Endothelial cell of umbilical vein (primary cell): ENCODE results near the gene FBXO24. TPM values are rescaled to one million over a fixed set of nuclear protein-coding genes. Genes with fewer than 3 reads are reported as not detected.

ENCODE experiments used
- BruUV-seq: library from RNA; stranded (reverse); fragments of 400-500 nt; replicated peaks from 2 replicates; lab custom pipeline; 2021; lab: Mats Ljungman, UMichigan
- CTCF ChIA-PET: fragments of 300-600, 350-600 bp; sonication (Branson Sonifier 250); formaldehyde crosslinking; loops from one replicate; lab custom pipeline; 2021; ENCODE audit warnings: antibody characterized with exemption, inconsistent platforms; lab: Charles Lee
- POLR2A ChIA-PET: fragments of 300-600, 350-600 bp; sonication (Branson Sonifier 250); formaldehyde crosslinking; loops from one replicate; lab custom pipeline; 2021; ENCODE audit warnings: antibody characterized with exemption, inconsistent platforms; lab: Charles Lee
- DNase-seq: peaks from one replicate; pipeline ENCODE4 v3.0.0-alpha.2; 2011; ENCODE audit warnings: low read depth, low spot score
- FAIRE-seq: peaks from 2 replicates; lab custom pipeline; 2011; peaks lifted over from hg19 to GRCh38; lab: Jason Lieb, UNC
- H2AFZ ChIP-seq: 2 replicates; pipeline ENCODE4 v1.6.0; 2012; ENCODE audit warnings: low read depth, low read length, control low read depth, inconsistent platforms
- H3K27ac ChIP-seq: 2 replicates; pipeline ENCODE4 v1.5.1; 2011; ENCODE audit warnings: low read depth, mild to moderate bottlenecking, control low read depth, low read length, moderate library complexity; ENCODE audit not compliant: insufficient read depth
- H3K27me3 ChIP-seq, 2 experiments: 2 replicates each; pipeline versions ENCODE4 v1.6.0 to v1.6.1; 2011; ENCODE audit warnings: low read length in 2 of 2, mixed read lengths in 1 of 2; ENCODE audit not compliant: control insufficient read depth in 2 of 2, insufficient read depth in 2 of 2
- H3K36me3 ChIP-seq, 2 experiments: 2 replicates in 1 of 2; 3 replicates in 1 of 2; pipeline ENCODE4 v1.5.1; 2011; ENCODE audit warnings: low read length in 2 of 2, mild to moderate bottlenecking in 1 of 2, moderate library complexity in 1 of 2; ENCODE audit not compliant: control insufficient read depth in 2 of 2, insufficient read depth in 2 of 2; ENCODE audit errors: extremely low read depth in 1 of 2
- H3K4me1 ChIP-seq: 3 replicates; pipeline ENCODE4 v1.5.1; 2011; ENCODE audit warnings: mild to moderate bottlenecking, low read length; ENCODE audit not compliant: control insufficient read depth, insufficient read depth; ENCODE audit errors: extremely low read depth
- H3K4me2 ChIP-seq: 2 replicates; pipeline ENCODE4 v1.6.1; 2011; ENCODE audit warnings: low read length, control low read depth, mixed read lengths; ENCODE audit not compliant: insufficient read depth
- H3K4me3 ChIP-seq, 3 experiments: fragments of 200-600 bp in 1 of 3; sonication (generic), shearing (Covaris generic) in 1 of 3; replicated peaks in 1 of 3; 2 replicates each; pipeline ENCODE4 v1.5.1; 2011 to 2016; ENCODE audit warnings: control low read depth in 3 of 3, low read length in 3 of 3, mild to moderate bottlenecking in 2 of 3, inconsistent platforms in 1 of 3, low read depth in 1 of 3, moderate library complexity in 1 of 3; ENCODE audit not compliant: insufficient read depth in 1 of 3
- H3K79me2 ChIP-seq: 2 replicates; pipeline ENCODE4 v1.6.0; 2012; ENCODE audit warnings: low read length, inconsistent platforms; ENCODE audit not compliant: control insufficient read depth, insufficient read depth
- H3K9ac ChIP-seq: replicated peaks from 2 replicates; pipeline ENCODE3; 2011; ENCODE audit warnings: low read length, control low read depth; ENCODE audit not compliant: insufficient read depth; ENCODE audit errors: extremely low read depth
- H3K9me1 ChIP-seq: replicated peaks from 3 replicates; pipeline ENCODE4 v1.6.0; 2011; ENCODE audit warnings: mild to moderate bottlenecking, low read length; ENCODE audit not compliant: control insufficient read depth, insufficient read depth; ENCODE audit errors: extremely low read depth
- H3K9me3 ChIP-seq: replicated peaks from 2 replicates; pipeline ENCODE4 v1.5.1; 2012; ENCODE audit warnings: low read length, inconsistent platforms; ENCODE audit not compliant: control insufficient read depth, insufficient read depth
- H4K20me1 ChIP-seq: replicated peaks from 2 replicates; pipeline ENCODE3; 2011; ENCODE audit warnings: mild to moderate bottlenecking, low read length; ENCODE audit not compliant: control insufficient read depth, insufficient read depth; ENCODE audit errors: extremely low read depth
- EZH2 ChIP-seq: IDR thresholded peaks from 2 replicates; pipeline ENCODE4 v1.6.1; 2012; ENCODE audit warnings: borderline replicate concordance, low read depth, mild to moderate bottlenecking, moderate library complexity, low read length, inconsistent platforms; ENCODE audit not compliant: severe bottlenecking
- FOS ChIP-seq: IDR thresholded peaks from 2 replicates; pipeline ENCODE4 v1.6.1; 2011; ENCODE audit warnings: mild to moderate bottlenecking, low read length, moderate library complexity, borderline replicate concordance; ENCODE audit not compliant: insufficient read depth
- GATA2 ChIP-seq: IDR thresholded peaks from 2 replicates; pipeline ENCODE4 v1.7.0; 2011; ENCODE audit warnings: low read depth, mild to moderate bottlenecking, moderate library complexity, mixed read lengths, low read length; ENCODE audit not compliant: insufficient read length, insufficient read depth
- JUN ChIP-seq: IDR thresholded peaks from 2 replicates; pipeline ENCODE4 v1.6.1; 2011; ENCODE audit warnings: borderline replicate concordance, low read depth; ENCODE audit not compliant: insufficient read length, insufficient read depth
- MAX ChIP-seq: IDR thresholded peaks from 2 replicates; pipeline ENCODE4 v1.6.1; 2011; ENCODE audit not compliant: insufficient read depth, insufficient read length
- MYC ChIP-seq: IDR thresholded peaks from one replicate; pipeline ENCODE4 v1.6.1; 2011; ENCODE audit warnings: mild to moderate bottlenecking, low read depth, low read length
- POLR2A ChIP-seq: IDR thresholded peaks from 2 replicates; pipeline ENCODE4 v1.6.1; 2012; ENCODE audit warnings: low read depth, mild to moderate bottlenecking, control low read depth, low read length
- POLR2AphosphoS5 ChIP-seq: IDR thresholded peaks from 2 replicates; pipeline ENCODE4 v1.6.1; 2012; ENCODE audit warnings: low read depth, mild to moderate bottlenecking, control low read depth, low read length, moderate library complexity; ENCODE audit not compliant: insufficient read depth
- dilution Hi-C: fragments of 300-500 bp; cut with MboI; formaldehyde crosslinking; loops from one replicate; pipeline ENCODE4 v1.15.0; 2019; ENCODE audit warnings: low sequenced_read_pairs; ENCODE audit not compliant: extremely low pct_ligation_motif_present
- intact Hi-C: fragments of 100-400 bp; cut with micrococcal nuclease; formaldehyde crosslinking; loops from one replicate; pipeline ENCODE4 v1.10.0; 2022
- polyA plus RNA-seq, 4 experiments: library from polyadenylated mRNA; depleted of rRNA in 3 of 4; stranded (reverse) in 3 of 4; unstranded in 1 of 4; fragments of >200 nt; gene quantifications; 2 replicates each; pipeline versions ENCODE4 v1.2.1 to v1.2.3, GENCODE V29; 2011 to 2012; ENCODE audit warnings: missing spikeins in 1 of 4
- total RNA-seq: library from RNA; stranded (reverse); gene quantifications from 2 replicates; pipeline ENCODE4 v1.2.3, GENCODE V29; 2021
- TF ChIP-seq, protein P1 (sequence below), 2 donors: IDR thresholded peaks; 1 replicate in 1 of 2; 2 replicates in 1 of 2; pipeline ENCODE4 v1.5.1; 2011; ENCODE audit warnings: low read length in 2 of 2, mild to moderate bottlenecking in 2 of 2, moderate library complexity in 2 of 2, control low read depth in 1 of 2, inconsistent platforms in 1 of 2, low read depth in 1 of 2; ENCODE audit not compliant: insufficient read depth in 1 of 2; ENCODE audit errors: extremely low read depth in 1 of 2

Gene FBXO24
- total and polyA plus RNA-seq, 2 donors (not counting 3 experiments of a cell fraction or from before 2014, with no cell fraction given) = 0.37 to 0.38 TPM

DNA sequence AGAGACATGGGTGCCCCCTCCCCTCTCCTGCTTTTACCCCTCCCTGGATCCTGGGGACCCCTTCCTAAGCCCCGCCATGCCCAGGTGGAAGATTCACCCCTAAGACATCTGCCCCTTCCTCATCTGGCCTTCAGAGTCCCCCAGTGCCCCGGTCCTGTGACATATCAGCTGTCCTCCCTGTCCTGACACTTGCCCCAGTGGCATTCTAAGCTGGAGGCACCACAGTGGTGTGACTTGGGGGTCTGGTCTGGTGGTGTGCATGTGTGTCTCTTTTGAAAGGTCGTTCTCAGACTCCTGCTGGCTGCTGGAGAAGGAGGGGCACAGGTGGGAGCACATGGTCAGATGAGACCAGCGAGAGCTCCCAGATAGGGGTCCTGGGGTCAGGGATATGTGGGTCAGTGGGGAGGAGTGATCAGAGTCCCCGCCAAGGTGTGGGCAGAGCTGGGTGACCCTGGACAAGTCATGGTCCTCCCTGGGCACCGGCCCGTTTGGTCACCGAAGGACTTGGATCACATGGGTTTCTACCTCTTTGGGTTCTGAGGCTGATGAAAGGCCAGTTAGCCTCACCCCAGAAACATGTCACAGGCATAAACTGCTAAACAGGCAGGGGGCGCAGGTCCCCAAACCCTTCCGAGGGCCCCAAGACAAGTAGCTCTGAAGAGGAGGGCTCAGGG is 55.9 kb downstream of the FBXO24 start:
- ChIA-PET CTCF (no interaction called here), POLR2A (no interaction called here)
- Histone ChIP-seq H3K27me3 (no peaks in the 10 kb centered on the region), H3K4me1 (no peaks in the 10 kb centered on the region), H3K36me3 (no peaks in the 10 kb centered on the region), H3K4me2 (no peak overlapping the region), H3K27ac (no peak overlapping the region), H4K20me1 (no peaks in the 10 kb centered on the region), H3K9me3 (no peaks in the 10 kb centered on the region), H2AFZ (no peak overlapping the region), H3K9ac (no peak overlapping the region), H3K9me1 (no peaks in the 10 kb centered on the region), H3K4me3 (no peak overlapping the region), H3K79me2 (no peaks in the 10 kb centered on the region)
- BruUV-seq = no TSS peak
- DNase-seq = no peak
- dilution Hi-C loops = no loop called here
- intact Hi-C loops = no loop called here
- FAIRE-seq = no peak
- no peak for TF ChIP-seq POLR2AphosphoS5
- TF ChIP-seq, protein P1, sequence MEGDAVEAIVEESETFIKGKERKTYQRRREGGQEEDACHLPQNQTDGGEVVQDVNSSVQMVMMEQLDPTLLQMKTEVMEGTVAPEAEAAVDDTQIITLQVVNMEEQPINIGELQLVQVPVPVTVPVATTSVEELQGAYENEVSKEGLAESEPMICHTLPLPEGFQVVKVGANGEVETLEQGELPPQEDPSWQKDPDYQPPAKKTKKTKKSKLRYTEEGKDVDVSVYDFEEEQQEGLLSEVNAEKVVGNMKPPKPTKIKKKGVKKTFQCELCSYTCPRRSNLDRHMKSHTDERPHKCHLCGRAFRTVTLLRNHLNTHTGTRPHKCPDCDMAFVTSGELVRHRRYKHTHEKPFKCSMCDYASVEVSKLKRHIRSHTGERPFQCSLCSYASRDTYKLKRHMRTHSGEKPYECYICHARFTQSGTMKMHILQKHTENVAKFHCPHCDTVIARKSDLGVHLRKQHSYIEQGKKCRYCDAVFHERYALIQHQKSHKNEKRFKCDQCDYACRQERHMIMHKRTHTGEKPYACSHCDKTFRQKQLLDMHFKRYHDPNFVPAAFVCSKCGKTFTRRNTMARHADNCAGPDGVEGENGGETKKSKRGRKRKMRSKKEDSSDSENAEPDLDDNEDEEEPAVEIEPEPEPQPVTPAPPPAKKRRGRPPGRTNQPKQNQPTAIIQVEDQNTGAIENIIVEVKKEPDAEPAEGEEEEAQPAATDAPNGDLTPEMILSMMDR (IDR thresholded peaks at IDR 0.05; ENCODE audit: extremely low read depth in 1 of 2, insufficient read depth in 1 of 2, low read depth in 1 of 2, low read length in 2 of 2) = no peak
- no peak for TF ChIP-seq JUN
- no peak for TF ChIP-seq MYC
- no peak for TF ChIP-seq POLR2A
- TF ChIP-seq EZH2 = no peak
- no peak for TF ChIP-seq GATA2
- no peak for TF ChIP-seq FOS
- TF ChIP-seq MAX = no peak
